ENCODE measurements around the gene FCRL6.

DNA sequence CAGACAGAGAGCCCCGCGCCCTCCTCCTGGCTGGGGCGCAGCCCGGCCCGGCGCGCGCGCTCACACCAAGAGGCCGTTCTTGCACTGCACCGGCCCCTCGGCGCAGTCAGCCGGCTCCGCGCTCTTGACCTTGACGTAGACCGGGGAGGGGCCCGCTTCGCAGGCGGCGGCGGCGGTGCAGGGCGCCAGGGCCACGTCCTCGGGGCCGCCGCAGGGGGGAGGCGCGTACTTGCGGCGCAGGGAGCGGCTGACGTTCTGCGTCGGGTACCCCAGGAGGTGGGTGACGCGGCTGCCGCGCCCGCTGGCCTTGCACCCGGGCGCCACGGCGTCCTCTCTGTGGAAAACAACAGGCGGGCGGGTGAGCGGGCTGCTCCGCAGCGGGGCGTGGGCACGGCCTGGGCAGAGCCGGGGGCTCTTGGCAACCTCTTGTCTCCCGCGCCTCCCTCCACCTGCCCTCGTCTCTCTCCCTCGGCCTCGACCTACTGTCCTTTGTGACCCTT, 52.6 kb downstream of the FCRL6 start:
- TF ChIP-seq, protein P1, sequence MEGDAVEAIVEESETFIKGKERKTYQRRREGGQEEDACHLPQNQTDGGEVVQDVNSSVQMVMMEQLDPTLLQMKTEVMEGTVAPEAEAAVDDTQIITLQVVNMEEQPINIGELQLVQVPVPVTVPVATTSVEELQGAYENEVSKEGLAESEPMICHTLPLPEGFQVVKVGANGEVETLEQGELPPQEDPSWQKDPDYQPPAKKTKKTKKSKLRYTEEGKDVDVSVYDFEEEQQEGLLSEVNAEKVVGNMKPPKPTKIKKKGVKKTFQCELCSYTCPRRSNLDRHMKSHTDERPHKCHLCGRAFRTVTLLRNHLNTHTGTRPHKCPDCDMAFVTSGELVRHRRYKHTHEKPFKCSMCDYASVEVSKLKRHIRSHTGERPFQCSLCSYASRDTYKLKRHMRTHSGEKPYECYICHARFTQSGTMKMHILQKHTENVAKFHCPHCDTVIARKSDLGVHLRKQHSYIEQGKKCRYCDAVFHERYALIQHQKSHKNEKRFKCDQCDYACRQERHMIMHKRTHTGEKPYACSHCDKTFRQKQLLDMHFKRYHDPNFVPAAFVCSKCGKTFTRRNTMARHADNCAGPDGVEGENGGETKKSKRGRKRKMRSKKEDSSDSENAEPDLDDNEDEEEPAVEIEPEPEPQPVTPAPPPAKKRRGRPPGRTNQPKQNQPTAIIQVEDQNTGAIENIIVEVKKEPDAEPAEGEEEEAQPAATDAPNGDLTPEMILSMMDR (conservative IDR thresholded peaks at IDR 0.05 in 1 of 2, IDR thresholded peaks at IDR 0.05 in 1 of 2; ENCODE audit: extremely low read depth in 1 of 2, insufficient read depth in 1 of 2, low read depth in 1 of 2, low read length in 2 of 2): no peak
- no peak for TF ChIP-seq EZH2 (IDR thresholded peaks at IDR 0.05; ENCODE audit: borderline replicate concordance, low read length)
